Bronchial epithelial cell (primary cell): ENCODE results near the gene SMIM32. TPM values are rescaled to one million over a fixed set of nuclear protein-coding genes. Genes with fewer than 3 reads are reported as not detected.

Source experiments
- DNase-seq: peaks from one replicate; pipeline ENCODE4 v3.0.0-alpha.2; 2010; ENCODE audit warnings: low read depth
- FAIRE-seq: peaks from 2 replicates; lab custom pipeline; 2011; peaks lifted over from hg19 to GRCh38; lab: Jason Lieb, UNC
- H3K27me3 ChIP-seq: 2 replicates; pipeline ENCODE4 v1.5.1; 2011; ENCODE audit warnings: low read length; ENCODE audit not compliant: control insufficient read depth, insufficient read depth
- H3K36me3 ChIP-seq: 2 replicates; pipeline ENCODE4 v1.5.1; 2011; ENCODE audit warnings: low read length; ENCODE audit not compliant: control insufficient read depth, insufficient read depth
- H3K4me3 ChIP-seq: 2 replicates; pipeline ENCODE4 v1.5.1; 2011; ENCODE audit warnings: mild to moderate bottlenecking, low read depth, low read length, control low read depth
- total RNA-seq: library from RNA; depleted of rRNA; stranded (reverse); fragments of >200 nt; gene quantifications from 2 replicates; pipeline ENCODE4 v1.2.1, GENCODE V29; 2014
- TF ChIP-seq, protein P1 (sequence below): IDR thresholded peaks from 2 replicates; pipeline ENCODE4 v1.5.1; 2011; ENCODE audit warnings: mild to moderate bottlenecking, moderate library complexity, low read length, control low read depth, inconsistent platforms; ENCODE audit not compliant: insufficient read depth, severe bottlenecking

SMIM32 gene
- total RNA-seq, 1 donor from 2014 or later, result not detected

DNA sequence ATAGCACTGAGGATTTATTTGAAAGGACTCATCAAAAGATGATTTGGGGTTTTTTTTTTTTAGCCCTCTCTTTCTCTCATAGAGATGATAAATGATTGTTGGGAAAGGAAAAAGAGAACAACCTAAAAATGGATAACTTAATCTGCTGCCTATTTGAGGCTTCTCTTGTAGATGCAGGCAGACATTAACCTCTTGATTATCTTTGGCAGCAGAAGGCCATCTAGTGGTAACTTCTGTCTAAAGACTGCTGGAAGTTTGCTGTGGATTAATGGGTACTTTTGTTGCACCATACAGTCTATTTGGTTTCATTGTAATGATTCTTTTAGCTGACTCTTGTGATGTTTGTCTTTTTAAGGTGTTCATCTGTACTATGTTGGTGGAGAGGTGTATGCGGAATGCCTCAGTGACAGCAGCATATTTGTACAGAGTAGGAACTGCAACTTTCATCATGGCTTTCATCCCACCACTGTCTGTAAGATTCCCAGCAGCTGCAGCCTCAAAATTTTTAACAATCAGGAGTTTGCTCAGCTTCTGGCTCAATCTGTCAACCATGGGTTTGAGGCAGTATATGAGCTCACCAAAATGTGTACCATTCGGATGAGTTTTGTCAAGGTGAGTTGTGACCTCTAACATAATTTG lies 18.8 kb downstream of the SMIM32 start:
- FAIRE-seq (no peak), DNase-seq (peak; percentile 71)
- peaks cover 4% of the 10 kb centered on the region for H3K36me3 ChIP-seq
- TF ChIP-seq, protein P1, sequence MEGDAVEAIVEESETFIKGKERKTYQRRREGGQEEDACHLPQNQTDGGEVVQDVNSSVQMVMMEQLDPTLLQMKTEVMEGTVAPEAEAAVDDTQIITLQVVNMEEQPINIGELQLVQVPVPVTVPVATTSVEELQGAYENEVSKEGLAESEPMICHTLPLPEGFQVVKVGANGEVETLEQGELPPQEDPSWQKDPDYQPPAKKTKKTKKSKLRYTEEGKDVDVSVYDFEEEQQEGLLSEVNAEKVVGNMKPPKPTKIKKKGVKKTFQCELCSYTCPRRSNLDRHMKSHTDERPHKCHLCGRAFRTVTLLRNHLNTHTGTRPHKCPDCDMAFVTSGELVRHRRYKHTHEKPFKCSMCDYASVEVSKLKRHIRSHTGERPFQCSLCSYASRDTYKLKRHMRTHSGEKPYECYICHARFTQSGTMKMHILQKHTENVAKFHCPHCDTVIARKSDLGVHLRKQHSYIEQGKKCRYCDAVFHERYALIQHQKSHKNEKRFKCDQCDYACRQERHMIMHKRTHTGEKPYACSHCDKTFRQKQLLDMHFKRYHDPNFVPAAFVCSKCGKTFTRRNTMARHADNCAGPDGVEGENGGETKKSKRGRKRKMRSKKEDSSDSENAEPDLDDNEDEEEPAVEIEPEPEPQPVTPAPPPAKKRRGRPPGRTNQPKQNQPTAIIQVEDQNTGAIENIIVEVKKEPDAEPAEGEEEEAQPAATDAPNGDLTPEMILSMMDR, result peak; percentile 65
- no peak overlapping the region for H3K4me3 ChIP-seq
- H3K27me3 ChIP-seq, result no peaks in the 10 kb centered on the region

- H3K36me3 ChIP-seq, result peaks cover under 1% of the 10 kb centered on the region
- FAIRE-seq, result no peak
Observed at GRCh38 chr5:136169218-136169617, 23.7 kb downstream of the SMIM32 start.

DNA sequence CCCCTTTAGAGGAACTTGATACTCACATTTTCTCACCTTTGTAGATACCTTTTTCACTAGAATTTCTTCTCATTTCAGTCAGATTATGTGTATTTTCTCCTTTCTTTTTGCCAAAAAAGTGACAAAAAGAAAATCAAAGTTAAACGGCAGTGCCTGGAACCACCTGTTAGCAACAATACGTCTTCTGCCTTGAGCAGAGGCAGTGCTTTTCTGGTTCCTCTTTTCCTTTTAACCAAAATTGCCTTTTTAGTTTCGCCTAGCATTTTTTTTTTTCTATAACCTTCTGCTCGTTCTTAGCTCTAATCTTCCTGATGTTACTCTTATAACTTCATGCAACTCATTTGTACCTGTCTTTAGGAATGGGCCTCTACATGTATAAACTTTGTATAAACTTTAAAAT lies 26.1 kb downstream of the SMIM32 start:
- DNase-seq (no peak), FAIRE-seq (no peak)
- TF ChIP-seq, protein P1, result no peak
- no peaks in the 10 kb centered on the region for H3K36me3 ChIP-seq
- H3K4me3 ChIP-seq, result no peak overlapping the region
- H3K27me3 ChIP-seq, result no peaks in the 10 kb centered on the region

More at GRCh38 chr5:136169218-136169617, 23.7 kb downstream of the SMIM32 start:
- TF ChIP-seq, protein P1, result no peak
- H3K4me3 ChIP-seq, result no peak overlapping the region
- H3K27me3 ChIP-seq, result no peaks in the 10 kb centered on the region
- DNase-seq, result no peak

GRCh38 chr5:136164226-136164625 lies 28.7 kb downstream of the SMIM32 start:
- Histone ChIP-seq H3K27me3 (no peaks in the 10 kb centered on the region), H3K36me3 (no peaks in the 10 kb centered on the region), H3K4me3 (no peak overlapping the region)
- TF ChIP-seq, protein P1, result no peak
- DNase-seq (no peak), FAIRE-seq (no peak)

GRCh38 chr5:136162008-136162407 lies 31.0 kb downstream of the SMIM32 start:
- FAIRE-seq (no peak), DNase-seq (peak; percentile 19)
- Histone ChIP-seq H3K36me3 (peaks cover 1% of the 10 kb centered on the region), H3K4me3 (no peak overlapping the region), H3K27me3 (no peaks in the 10 kb centered on the region)
- TF ChIP-seq, protein P1, result no peak

- Histone ChIP-seq H3K4me3 (no peak overlapping the region), H3K36me3 (peaks cover 2% of the 10 kb centered on the region), H3K27me3 (no peaks in the 10 kb centered on the region)
- TF ChIP-seq, protein P1, result no peak
- DNase-seq (no peak), FAIRE-seq (no peak)
Observed at GRCh38 chr5:136159457-136159856, 33.5 kb downstream of the SMIM32 start.
